SIG-M5 treated with dmso at 0.1 percent for 504 hours (cell line): ENCODE results near the gene METAP1D.

Source experiments
- DNase-seq: peaks from one replicate; lab custom pipeline; 2025; ENCODE audit not compliant: unreplicated experiment; lab: John Stamatoyannopoulos, UW

Gene METAP1D

DNA sequence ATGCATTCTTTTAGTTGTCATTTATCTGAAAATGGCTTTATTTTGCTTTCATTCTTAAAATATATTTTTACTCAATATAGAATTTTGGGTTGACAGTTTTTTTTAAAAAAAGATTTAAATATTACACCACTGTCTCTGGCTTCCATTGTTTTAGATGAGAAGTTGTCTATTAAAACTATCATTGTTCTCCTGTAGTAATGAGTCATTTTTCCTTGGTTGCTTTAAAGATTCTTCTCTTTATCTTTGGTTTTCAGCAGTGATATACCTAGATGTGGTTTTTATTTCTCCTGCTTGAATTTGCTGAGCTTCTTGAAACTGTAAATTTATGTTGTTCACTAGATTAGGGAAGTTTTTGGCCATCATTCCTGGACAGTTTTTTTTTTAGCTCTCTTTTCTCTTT, 129.7 kb downstream of the METAP1D start:
- no peak for DNase-seq
